ENCODE measurements around the gene ELFN2.
A peak's percentile ranks its signal among the peaks of the same experiment; 100 is the strongest.

Gene ELFN2

GRCh38 chr22:37334859-37335805 lies 92.1 kb downstream of the ELFN2 start:
- TF ChIP-seq CTCF (IDR thresholded peaks at IDR 0.05; ENCODE audit: low read depth, low read length, missing control alignments), result peak; percentile 18
- in situ Hi-C loops (cut with HindIII; ENCODE audit: low pct_ligation_motif_present, low sequenced_read_pairs), result no loop called here
- peaks cover 11% of the 10 kb centered on the region for H3K27me3 ChIP-seq (replicated peaks)

GRCh38 chr22:37334461-37334858 lies 92.8 kb downstream of the ELFN2 start:
- in situ Hi-C loops (cut with HindIII; ENCODE audit: low pct_ligation_motif_present, low sequenced_read_pairs), result no loop called here
- no peak overlapping the region for H3K27ac ChIP-seq
- TF ChIP-seq CTCF (IDR thresholded peaks at IDR 0.05; ENCODE audit: low read depth, low read length, missing control alignments), result no peak

More at GRCh38 chr22:37334859-37335805, 92.1 kb downstream of the ELFN2 start:
- H3K27ac ChIP-seq, result no peak overlapping the region
- DNase-seq, result no peak
- peak overlapping the region; percentile 27 for H3K4me3 ChIP-seq (ENCODE audit: low read depth, low read length)
- H3K36me3 ChIP-seq (replicated peaks), result no peaks in the 10 kb centered on the region

GRCh38 chr22:37333724-37334460 lies 93.4 kb downstream of the ELFN2 start:
- no peak overlapping the region for H3K27ac ChIP-seq
- no peak for TF ChIP-seq CTCF (IDR thresholded peaks at IDR 0.05; ENCODE audit: low read depth, low read length, missing control alignments)
- H3K36me3 ChIP-seq (replicated peaks), result no peaks in the 10 kb centered on the region
- no peak overlapping the region for H3K4me3 ChIP-seq (ENCODE audit: low read depth, low read length)
- peaks cover 11% of the 10 kb centered on the region for H3K27me3 ChIP-seq (replicated peaks)
- no peak for DNase-seq
- in situ Hi-C loops (cut with HindIII; ENCODE audit: low pct_ligation_motif_present, low sequenced_read_pairs), result no loop called here

More at GRCh38 chr22:37334461-37334858, 92.8 kb downstream of the ELFN2 start:
- no peak for DNase-seq
- Histone ChIP-seq H3K36me3 (replicated peaks) (no peaks in the 10 kb centered on the region), H3K27me3 (replicated peaks) (peaks cover 11% of the 10 kb centered on the region), H3K4me3 (ENCODE audit: low read depth, low read length) (no peak overlapping the region)

GRCh38 chr22:37331856-37332536 lies 95.3 kb downstream of the ELFN2 start:
- no peak overlapping the region for H3K4me3 ChIP-seq (ENCODE audit: low read depth, low read length)
- no peak overlapping the region for H3K27ac ChIP-seq
- in situ Hi-C loops (cut with HindIII; ENCODE audit: low pct_ligation_motif_present, low sequenced_read_pairs), result no loop called here
- peak; percentile 50 for TF ChIP-seq CTCF (IDR thresholded peaks at IDR 0.05; ENCODE audit: low read depth, low read length, missing control alignments)
- H3K36me3 ChIP-seq (replicated peaks), result no peaks in the 10 kb centered on the region
- peaks cover 11% of the 10 kb centered on the region for H3K27me3 ChIP-seq (replicated peaks)
- DNase-seq, result no peak

GRCh38 chr22:37331034-37331428 lies 96.2 kb downstream of the ELFN2 start:
- TF ChIP-seq CTCF (IDR thresholded peaks at IDR 0.05; ENCODE audit: low read depth, low read length, missing control alignments), result no peak
- no peak overlapping the region for H3K4me3 ChIP-seq (ENCODE audit: low read depth, low read length)
- in situ Hi-C loops (cut with HindIII; ENCODE audit: low pct_ligation_motif_present, low sequenced_read_pairs), result no loop called here
- no peaks in the 10 kb centered on the region for H3K36me3 ChIP-seq (replicated peaks)
- peaks cover 11% of the 10 kb centered on the region for H3K27me3 ChIP-seq (replicated peaks)
- DNase-seq, result peak; percentile 53
- no peak overlapping the region for H3K27ac ChIP-seq

Data from brain microvascular endothelial cell (primary cell).